ENCODE measurements around the gene DENND1C. TPM values are rescaled to one million over a fixed set of nuclear protein-coding genes. Genes with fewer than 3 reads are reported as not detected.
A peak's percentile ranks its signal among the peaks of the same experiment; 100 is the strongest.

The DENND1C gene
- polyA plus RNA-seq, 3 donors from 2014 or later: 29.0 to 120 (median 32.9) TPM

GRCh38 chr19:6479836-6480398 is 1.7 kb downstream of the DENND1C start:
- Mint-ChIP-seq H3K27me3 (ENCODE audit: low read depth in 3 of 3) (peaks cover 0 to 15% (median 4%) of the 10 kb centered on the region in 3 donors), H3K27ac (peak overlapping the region; percentile 73 to 100 (median 99)), H3K9me3 (no peaks in the 10 kb centered on the region), H3K36me3 (peaks cover 0 to 9% (median 0%) of the 10 kb centered on the region in 3 donors), H3K4me3 (peak overlapping the region; percentile 93 to 99 (median 98)), H3K4me1 (peaks cover 42 to 43% of the 10 kb centered on the region in 2 donors)
- no peak for DNase-seq

- H3K4me1 Mint-ChIP-seq: peaks cover 39 to 41% of the 10 kb centered on the region in 2 donors
- H3K27ac Mint-ChIP-seq: peak overlapping the region in 1 of 6 donors; percentile 12
- H3K27me3 Mint-ChIP-seq (ENCODE audit: low read depth in 3 of 3): peaks cover 0 to 13% (median 4%) of the 10 kb centered on the region in 3 donors
- no peaks in the 10 kb centered on the region for H3K9me3 Mint-ChIP-seq
- no peak overlapping the region for H3K4me3 Mint-ChIP-seq
- H3K36me3 Mint-ChIP-seq: peaks cover 0 to 15% (median 0%) of the 10 kb centered on the region in 3 donors
- DNase-seq: no peak
Measured at GRCh38 chr19:6478815-6479214, 2.8 kb downstream of the DENND1C start.

- DNase-seq: no peak
- H3K4me1 Mint-ChIP-seq: peaks cover 21 to 23% of the 10 kb centered on the region in 2 donors
- H3K9me3 Mint-ChIP-seq: no peaks in the 10 kb centered on the region
- no peak overlapping the region for H3K27ac Mint-ChIP-seq
- no peak overlapping the region for H3K4me3 Mint-ChIP-seq
- peaks cover 0 to 15% (median 0%) of the 10 kb centered on the region in 3 donors for H3K36me3 Mint-ChIP-seq
- peaks cover 0 to 9% (median 4%) of the 10 kb centered on the region in 3 donors for H3K27me3 Mint-ChIP-seq (ENCODE audit: low read depth in 3 of 3)
Measured at GRCh38 chr19:6476896-6477431, 4.6 kb downstream of the DENND1C start.

- peak; percentile 66 to 71 (median 67) for DNase-seq
- Mint-ChIP-seq H3K9me3 (no peaks in the 10 kb centered on the region), H3K27ac (peak overlapping the region in 3 of 6 donors; percentile 28 to 49 (median 32)), H3K27me3 (ENCODE audit: low read depth in 3 of 3) (peaks cover 0 to 4% (median 2%) of the 10 kb centered on the region in 3 donors), H3K4me1 (peaks cover 16% of the 10 kb centered on the region in 2 donors), H3K36me3 (peaks cover 0 to 15% (median 0%) of the 10 kb centered on the region in 3 donors), H3K4me3 (no peak overlapping the region)
Measured at GRCh38 chr19:6476155-6476895, 5.3 kb downstream of the DENND1C start.

- H3K27me3 Mint-ChIP-seq (ENCODE audit: low read depth in 3 of 3): peaks cover 0 to 2% (median 0%) of the 10 kb centered on the region in 3 donors
- peaks cover 0 to 15% (median 0%) of the 10 kb centered on the region in 3 donors for H3K36me3 Mint-ChIP-seq
- H3K27ac Mint-ChIP-seq: peak overlapping the region in 2 of 6 donors; percentile 28 to 32
- H3K9me3 Mint-ChIP-seq: no peaks in the 10 kb centered on the region
- no peak overlapping the region for H3K4me3 Mint-ChIP-seq
- no peak for DNase-seq
- H3K4me1 Mint-ChIP-seq: peaks cover 8 to 9% of the 10 kb centered on the region in 2 donors
Measured at GRCh38 chr19:6475321-6476108, 6.1 kb downstream of the DENND1C start.

GRCh38 chr19:6473647-6474046 is 7.9 kb downstream of the DENND1C start:
- Mint-ChIP-seq H3K27me3 (ENCODE audit: low read depth in 3 of 3) (peaks cover 0 to 1% (median 0%) of the 10 kb centered on the region in 3 donors), H3K27ac (peak overlapping the region in 1 of 6 donors; percentile 29), H3K4me3 (no peak overlapping the region), H3K9me3 (no peaks in the 10 kb centered on the region), H3K4me1 (peaks cover 0 to 1% of the 10 kb centered on the region in 2 donors), H3K36me3 (peaks cover 0 to 14% (median 4%) of the 10 kb centered on the region in 3 donors)
- no peak for DNase-seq

- Mint-ChIP-seq H3K36me3 (peaks cover 0 to 18% (median 4%) of the 10 kb centered on the region in 3 donors), H3K9me3 (no peaks in the 10 kb centered on the region), H3K27me3 (ENCODE audit: low read depth in 3 of 3) (peaks cover 0 to 4% (median 0%) of the 10 kb centered on the region in 3 donors), H3K4me3 (no peak overlapping the region), H3K4me1 (peaks cover 0 to 1% of the 10 kb centered on the region in 2 donors), H3K27ac (no peak overlapping the region)
- DNase-seq: no peak
Measured at GRCh38 chr19:6472713-6473112, 8.9 kb downstream of the DENND1C start.

- no peak for DNase-seq
- H3K4me3 Mint-ChIP-seq: no peak overlapping the region
- peaks cover 4 to 16% (median 4%) of the 10 kb centered on the region in 3 donors for H3K36me3 Mint-ChIP-seq
- H3K27ac Mint-ChIP-seq: peak overlapping the region in 1 of 6 donors; percentile 34
- H3K27me3 Mint-ChIP-seq (ENCODE audit: low read depth in 3 of 3): peaks cover 0 to 4% (median 0%) of the 10 kb centered on the region in 3 donors
- H3K4me1 Mint-ChIP-seq: peaks cover 0 to 1% of the 10 kb centered on the region in 2 donors
- H3K9me3 Mint-ChIP-seq: no peaks in the 10 kb centered on the region
Measured at GRCh38 chr19:6471076-6471475, 10.5 kb downstream of the DENND1C start.

- DNase-seq: no peak
- Mint-ChIP-seq H3K4me1 (peaks cover 0 to 2% of the 10 kb centered on the region in 2 donors), H3K36me3 (peaks cover 4 to 13% (median 4%) of the 10 kb centered on the region in 3 donors), H3K4me3 (no peak overlapping the region), H3K27ac (peak overlapping the region in 1 of 6 donors; percentile 57), H3K9me3 (no peaks in the 10 kb centered on the region), H3K27me3 (ENCODE audit: low read depth in 3 of 3) (peaks cover 0 to 4% (median 0%) of the 10 kb centered on the region in 3 donors)
Measured at GRCh38 chr19:6470173-6470572, 11.4 kb downstream of the DENND1C start.

GRCh38 chr19:6467384-6467783 is 14.2 kb downstream of the DENND1C start:
- Mint-ChIP-seq H3K4me3 (no peak overlapping the region), H3K9me3 (no peaks in the 10 kb centered on the region), H3K4me1 (peaks cover 0 to 6% of the 10 kb centered on the region in 2 donors), H3K36me3 (peaks cover 4 to 7% (median 4%) of the 10 kb centered on the region in 3 donors), H3K27ac (peak overlapping the region in 2 of 6 donors; percentile 35 to 39), H3K27me3 (ENCODE audit: low read depth in 3 of 3) (peaks cover 0 to 4% (median 1%) of the 10 kb centered on the region in 3 donors)
- no peak for DNase-seq

GRCh38 chr19:6466526-6467248 is 14.9 kb downstream of the DENND1C start:
- Mint-ChIP-seq H3K36me3 (peaks cover 4 to 7% (median 4%) of the 10 kb centered on the region in 3 donors), H3K4me3 (no peak overlapping the region), H3K27me3 (ENCODE audit: low read depth in 3 of 3) (peaks cover 0 to 4% (median 3%) of the 10 kb centered on the region in 3 donors), H3K27ac (peak overlapping the region in 2 of 6 donors; percentile 23 to 35), H3K4me1 (peaks cover 0 to 6% of the 10 kb centered on the region in 2 donors), H3K9me3 (no peaks in the 10 kb centered on the region)
- DNase-seq: no peak

- peaks cover 0 to 4% (median 3%) of the 10 kb centered on the region in 3 donors for H3K27me3 Mint-ChIP-seq (ENCODE audit: low read depth in 3 of 3)
Measured at GRCh38 chr19:6465663-6466062, 15.9 kb downstream of the DENND1C start.

More at GRCh38 chr19:6465663-6466062, 15.9 kb downstream of the DENND1C start:
- DNase-seq: no peak
- no peak overlapping the region for H3K4me3 Mint-ChIP-seq
- H3K9me3 Mint-ChIP-seq: no peaks in the 10 kb centered on the region
- peaks cover 4 to 7% (median 4%) of the 10 kb centered on the region in 3 donors for H3K36me3 Mint-ChIP-seq
- H3K4me1 Mint-ChIP-seq: peaks cover 2 to 6% of the 10 kb centered on the region in 2 donors
- H3K27ac Mint-ChIP-seq: no peak overlapping the region

Measured in immature natural killer cell (primary cell).